Fibroblast of upper back skin (primary cell): ENCODE measurements around the gene ALPP.
"Not testable (repeated sequence)": the region's sequence is repeated elsewhere in the genome, so short reads cannot be mapped to it uniquely, and the experiment has no call there.

ENCODE experiments used
- DNase-seq: peaks from one replicate; pipeline ENCODE4 v3.0.0-alpha.2; 2013

Gene ALPP

GRCh38 chr2:232378735-232379151 is at the start of gene ALPP:
ALPP (plus strand) TSS chr2:232378751; CDS start chr2:232378803, 52 bp downstream.
- not testable (repeated sequence) for DNase-seq

- DNase-seq: no peak
Measured at GRCh38 chr2:232329716-232330067, 48.9 kb upstream of the ALPP start.

GRCh38 chr2:232330068-232330999 is 48.2 kb upstream of the ALPP start:
- no peak for DNase-seq

DNA sequence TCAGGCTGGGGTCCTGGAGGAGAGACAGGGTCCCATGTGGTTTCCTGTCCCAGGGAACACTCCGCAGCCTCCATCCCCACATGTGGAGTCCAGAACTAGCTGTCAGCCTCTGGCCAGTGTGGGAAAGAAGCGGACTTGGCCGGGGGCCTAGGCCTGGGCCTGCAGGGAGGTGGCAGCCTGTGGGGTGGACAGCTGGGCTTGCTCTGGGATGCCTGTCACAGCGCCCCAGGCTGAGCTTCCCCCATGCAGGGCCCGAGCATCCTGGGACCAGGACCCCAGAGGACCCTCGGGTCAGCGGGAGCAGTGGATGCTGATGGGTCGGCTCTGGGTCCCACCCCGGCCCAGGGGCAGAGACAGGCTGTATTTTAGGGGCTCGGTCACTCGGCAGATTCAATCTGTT is 47.5 kb upstream of the ALPP start:
- not testable (repeated sequence) for DNase-seq

- not testable (repeated sequence) for DNase-seq
Measured at GRCh38 chr2:232331641-232332040, 46.9 kb upstream of the ALPP start.

GRCh38 chr2:232332244-232332939 is 46.2 kb upstream of the ALPP start:
- not testable (repeated sequence) for DNase-seq

- DNase-seq: no peak
Measured at GRCh38 chr2:232332940-232333259, 45.7 kb upstream of the ALPP start.

- no peak for DNase-seq
Measured at GRCh38 chr2:232333361-232334135, 45.0 kb upstream of the ALPP start.

DNA sequence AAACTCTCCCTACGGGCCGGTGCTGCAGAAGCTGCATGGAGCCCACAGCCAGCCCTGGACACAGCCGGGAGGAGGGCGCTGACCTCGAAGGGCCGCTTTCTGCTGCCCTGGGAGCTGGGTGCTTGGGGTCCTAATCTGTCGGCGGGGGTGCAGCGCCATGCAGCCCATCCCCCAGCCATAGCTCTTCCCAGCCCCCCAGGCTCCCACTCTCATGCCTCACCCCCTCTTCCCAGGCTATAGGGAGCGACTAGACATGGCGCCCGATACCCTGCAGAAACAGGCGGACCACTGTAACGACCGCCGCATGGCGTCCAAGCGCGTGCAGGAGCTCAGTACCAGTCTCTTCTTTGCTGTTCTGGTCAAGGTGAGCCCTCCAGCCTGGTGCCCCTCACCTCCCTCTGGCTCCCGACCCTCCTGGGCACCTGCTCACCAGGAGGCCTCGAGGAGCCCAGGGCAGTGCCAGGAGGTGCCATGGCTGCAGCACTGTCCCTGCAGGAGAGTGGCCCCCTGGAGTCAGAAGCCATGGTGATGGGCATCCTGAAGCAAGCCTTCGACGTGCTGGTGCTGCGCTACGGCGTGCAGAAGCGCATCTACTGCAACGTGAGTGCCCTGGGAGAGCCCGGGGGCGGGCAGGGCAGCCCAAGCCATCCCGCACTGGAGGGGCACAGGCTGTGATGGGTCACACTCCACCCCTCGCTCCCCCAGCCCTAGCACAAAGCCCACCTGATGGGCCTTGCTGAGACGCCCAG is 44.2 kb upstream of the ALPP start:
- DNase-seq: not testable (repeated sequence)

GRCh38 chr2:232334885-232335205 is 43.7 kb upstream of the ALPP start:
- DNase-seq: not testable (repeated sequence)

DNA sequence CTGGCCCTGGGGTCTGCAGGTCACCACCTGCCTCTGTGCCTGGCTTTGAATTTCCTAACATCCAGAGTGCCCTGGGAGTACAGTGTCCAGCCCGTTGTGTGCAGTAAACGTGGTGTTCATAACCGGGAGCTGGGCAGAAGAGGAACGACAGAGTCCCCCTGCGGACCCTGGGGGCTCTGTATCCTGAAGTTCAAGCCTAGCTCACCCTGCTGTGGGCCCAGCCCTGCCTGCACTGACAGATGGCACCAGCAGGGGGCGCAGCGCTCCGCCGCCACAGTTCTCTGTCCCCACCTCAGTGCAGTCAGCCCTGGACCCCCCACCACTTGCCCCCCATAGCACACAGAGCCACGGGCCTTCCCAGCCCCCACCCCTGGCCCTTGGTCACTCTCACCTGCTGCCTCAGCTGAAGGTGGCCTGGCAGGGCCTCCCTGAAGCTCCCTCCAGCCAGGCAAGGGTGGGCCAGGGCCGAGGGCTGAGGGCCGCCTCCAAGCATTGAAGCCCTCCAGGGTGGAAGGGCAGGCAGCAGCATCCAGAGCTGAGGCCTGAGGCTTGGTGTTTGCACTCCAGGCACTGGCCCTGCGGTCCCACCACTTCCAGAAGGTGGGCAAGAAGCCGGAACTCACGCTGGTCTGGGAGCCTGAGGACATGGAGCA is 43.2 kb upstream of the ALPP start:
- DNase-seq: not testable (repeated sequence)

DNA sequence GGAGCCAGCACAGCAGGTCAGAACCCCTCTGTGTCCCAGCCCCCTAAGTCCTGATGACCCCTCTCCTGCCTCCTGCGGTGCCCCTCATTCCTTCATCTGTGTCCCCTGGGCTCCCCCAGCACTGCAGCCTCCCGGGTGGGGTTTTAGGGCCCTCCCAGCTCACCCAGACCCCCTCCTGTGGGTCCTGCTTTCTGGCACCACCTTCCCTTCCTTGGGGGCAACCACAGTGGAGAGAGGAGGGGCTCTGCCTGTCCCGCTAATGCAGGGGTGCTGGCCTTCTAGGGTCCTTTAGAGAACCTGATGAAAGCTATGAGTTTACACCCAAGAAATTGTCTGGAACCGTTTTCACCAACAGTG is 42.7 kb upstream of the ALPP start:
- no peak for DNase-seq

GRCh38 chr2:232336241-232336736 is 42.3 kb upstream of the ALPP start:
- no peak for DNase-seq

DNA sequence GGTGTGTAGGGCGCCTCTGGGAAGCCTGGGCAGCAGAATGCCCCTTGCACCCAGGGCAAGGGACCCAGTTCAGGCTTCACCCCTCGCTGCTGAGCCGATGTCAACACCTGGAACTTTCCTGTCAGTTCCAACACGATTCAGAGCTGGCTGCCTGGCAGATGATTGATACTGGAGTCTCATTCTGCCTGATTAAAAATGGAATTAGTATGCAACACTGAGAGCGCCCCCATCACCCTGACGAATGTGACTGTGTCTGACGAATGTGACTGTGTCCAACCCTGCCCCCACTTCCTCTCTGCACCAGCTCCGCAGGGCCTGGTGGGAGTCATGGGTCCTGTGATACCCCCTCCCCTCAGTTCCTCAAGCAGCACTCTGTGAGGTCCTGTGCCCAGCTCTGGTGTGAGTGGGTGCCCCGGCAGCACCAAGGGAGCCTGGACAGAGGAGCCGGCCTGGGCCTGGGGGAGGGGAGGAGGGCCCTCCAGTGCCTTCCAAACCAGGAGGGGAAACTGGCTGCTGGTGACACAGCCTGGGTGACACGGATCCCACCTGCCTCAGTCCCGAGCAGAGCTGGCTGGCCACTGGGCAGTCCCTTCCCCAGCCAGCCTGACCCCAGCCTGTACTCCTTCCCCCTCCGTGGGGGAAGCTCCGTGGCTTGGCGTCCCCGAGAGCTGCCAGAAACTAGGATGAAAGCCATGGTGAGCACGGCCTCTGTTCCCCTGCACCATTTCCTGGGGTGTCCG is 41.4 kb upstream of the ALPP start:
- DNase-seq: no peak

- DNase-seq: not testable (repeated sequence)
Measured at GRCh38 chr2:232338094-232338758, 40.3 kb upstream of the ALPP start.

GRCh38 chr2:232338759-232339106 is 39.8 kb upstream of the ALPP start:
- no peak for DNase-seq

GRCh38 chr2:232339121-232340081 is 39.1 kb upstream of the ALPP start:
- no peak for DNase-seq

DNA sequence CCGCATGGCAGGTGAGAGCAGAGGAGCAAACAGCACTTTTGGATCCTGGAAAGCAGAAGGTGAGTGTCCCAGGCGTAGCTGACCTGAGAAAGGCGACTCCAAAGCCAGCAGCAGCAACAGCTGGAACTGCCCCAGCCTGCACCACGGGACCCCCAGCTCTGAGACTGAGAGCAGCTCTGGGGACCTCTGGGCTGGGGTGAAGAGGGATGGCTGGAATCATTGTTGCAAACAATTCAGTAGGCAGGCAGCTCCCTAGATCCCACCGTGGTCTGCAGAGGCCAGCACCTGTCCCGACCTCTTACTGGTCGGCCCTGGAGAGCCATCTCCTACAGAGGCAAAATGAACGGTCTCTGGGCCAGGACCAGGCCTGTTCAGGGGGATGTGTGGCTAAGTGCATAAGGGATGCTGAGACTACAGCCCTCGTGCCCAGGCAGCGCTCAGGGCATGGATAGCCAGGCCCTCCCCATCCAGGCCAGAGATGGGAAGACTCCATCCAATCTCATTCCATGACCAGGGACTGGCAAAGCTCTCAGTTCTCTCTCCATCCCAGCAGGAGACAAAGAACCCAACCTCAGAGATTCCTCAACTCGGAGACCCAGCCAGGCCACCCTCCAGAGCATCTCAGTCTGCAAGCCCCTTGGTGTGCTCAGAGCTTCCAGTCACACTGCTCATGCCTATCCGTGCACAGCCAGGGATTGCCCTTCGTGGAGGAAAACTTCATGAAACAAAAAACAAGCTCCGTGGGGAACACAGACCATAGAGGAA is 38.2 kb upstream of the ALPP start:
- no peak for DNase-seq
